LNCAP (cell line): ENCODE data around the gene FGF14.

ENCODE experiments used
- TF ChIP-seq, protein P1 (sequence below): fragments of 450-650 bp; IDR thresholded peaks from 2 replicates; pipeline ENCODE4 v1.5.1; 2017; ENCODE audit warnings: mild to moderate bottlenecking

FGF14 gene

DNA sequence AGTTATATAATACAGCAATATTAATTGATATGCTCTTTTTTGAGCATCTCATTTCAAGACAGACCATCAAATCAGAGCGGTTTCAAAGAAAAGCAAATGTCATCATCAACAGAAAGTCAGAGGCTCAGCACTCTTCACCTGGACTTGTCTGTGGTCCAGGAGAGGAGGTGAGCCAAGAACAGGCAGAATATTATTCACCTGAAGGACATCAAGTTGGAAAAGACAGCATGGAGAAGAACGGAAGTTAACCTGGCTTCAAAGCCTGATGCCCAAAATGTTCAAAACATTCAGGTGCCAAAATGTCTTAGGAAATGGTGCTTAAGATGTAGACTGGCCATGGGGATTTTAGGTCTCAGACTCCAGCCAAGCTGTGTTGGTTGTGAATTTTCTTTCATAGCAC is 40.7 kb downstream of the FGF14 start:
- TF ChIP-seq, protein P1, sequence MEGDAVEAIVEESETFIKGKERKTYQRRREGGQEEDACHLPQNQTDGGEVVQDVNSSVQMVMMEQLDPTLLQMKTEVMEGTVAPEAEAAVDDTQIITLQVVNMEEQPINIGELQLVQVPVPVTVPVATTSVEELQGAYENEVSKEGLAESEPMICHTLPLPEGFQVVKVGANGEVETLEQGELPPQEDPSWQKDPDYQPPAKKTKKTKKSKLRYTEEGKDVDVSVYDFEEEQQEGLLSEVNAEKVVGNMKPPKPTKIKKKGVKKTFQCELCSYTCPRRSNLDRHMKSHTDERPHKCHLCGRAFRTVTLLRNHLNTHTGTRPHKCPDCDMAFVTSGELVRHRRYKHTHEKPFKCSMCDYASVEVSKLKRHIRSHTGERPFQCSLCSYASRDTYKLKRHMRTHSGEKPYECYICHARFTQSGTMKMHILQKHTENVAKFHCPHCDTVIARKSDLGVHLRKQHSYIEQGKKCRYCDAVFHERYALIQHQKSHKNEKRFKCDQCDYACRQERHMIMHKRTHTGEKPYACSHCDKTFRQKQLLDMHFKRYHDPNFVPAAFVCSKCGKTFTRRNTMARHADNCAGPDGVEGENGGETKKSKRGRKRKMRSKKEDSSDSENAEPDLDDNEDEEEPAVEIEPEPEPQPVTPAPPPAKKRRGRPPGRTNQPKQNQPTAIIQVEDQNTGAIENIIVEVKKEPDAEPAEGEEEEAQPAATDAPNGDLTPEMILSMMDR = no peak

DNA sequence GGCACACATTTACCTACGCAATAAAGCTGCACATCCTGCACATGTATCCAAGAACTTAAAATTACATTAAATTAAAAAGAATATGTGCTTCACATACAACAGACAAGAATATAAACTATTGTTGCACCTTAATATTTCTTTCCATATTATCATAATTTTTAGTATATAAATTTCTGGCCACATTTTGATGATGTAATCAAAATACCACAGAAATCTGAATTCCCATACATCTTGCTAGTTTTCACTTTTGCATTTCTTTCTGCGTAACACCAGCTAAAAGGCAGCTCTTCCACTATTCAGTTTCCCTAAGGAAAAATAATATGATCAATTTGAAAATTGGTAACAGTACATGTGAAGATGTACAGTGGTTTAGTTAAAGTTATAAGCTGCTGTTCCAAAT is 42.6 kb downstream of the FGF14 start:
- TF ChIP-seq, protein P1 = no peak

DNA sequence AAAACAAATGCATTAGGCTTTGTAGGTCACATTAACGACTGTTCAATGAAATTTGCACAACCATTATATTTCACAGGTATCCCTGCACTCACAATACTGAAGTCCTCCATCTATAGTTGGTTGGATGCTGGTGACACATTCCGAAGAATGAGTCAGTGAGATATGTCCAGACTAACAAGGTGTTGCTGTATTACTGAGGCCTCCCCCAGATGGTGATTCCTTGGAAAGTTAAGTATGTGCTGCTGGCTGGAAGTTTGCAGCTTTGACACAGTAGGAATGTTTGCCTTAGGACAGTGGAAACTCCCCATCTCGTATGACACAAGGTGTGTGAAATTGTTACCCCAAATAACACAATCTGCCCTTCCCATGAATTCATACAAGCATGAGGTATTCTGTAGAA is 46.6 kb downstream of the FGF14 start:
- TF ChIP-seq, protein P1 = no peak

DNA sequence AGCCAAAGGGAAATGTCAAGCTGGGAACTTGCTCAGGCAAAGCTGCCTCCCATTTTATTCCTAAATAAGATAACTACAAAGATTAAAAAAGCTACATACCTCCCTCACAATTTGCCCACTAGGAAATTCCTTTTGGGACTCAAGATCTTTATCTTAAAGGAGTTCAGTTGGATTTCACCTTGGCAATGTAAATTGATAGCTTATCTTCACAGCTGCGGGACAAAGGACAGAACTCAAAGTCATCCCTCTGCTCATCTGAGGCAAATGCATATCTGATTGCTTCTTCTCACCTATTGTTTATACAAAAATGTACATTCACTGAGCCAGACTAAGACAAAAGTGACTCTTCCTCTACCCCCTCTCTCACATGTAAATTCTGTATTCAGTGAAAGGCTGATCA is 47.8 kb downstream of the FGF14 start:
- TF ChIP-seq, protein P1 = no peak

DNA sequence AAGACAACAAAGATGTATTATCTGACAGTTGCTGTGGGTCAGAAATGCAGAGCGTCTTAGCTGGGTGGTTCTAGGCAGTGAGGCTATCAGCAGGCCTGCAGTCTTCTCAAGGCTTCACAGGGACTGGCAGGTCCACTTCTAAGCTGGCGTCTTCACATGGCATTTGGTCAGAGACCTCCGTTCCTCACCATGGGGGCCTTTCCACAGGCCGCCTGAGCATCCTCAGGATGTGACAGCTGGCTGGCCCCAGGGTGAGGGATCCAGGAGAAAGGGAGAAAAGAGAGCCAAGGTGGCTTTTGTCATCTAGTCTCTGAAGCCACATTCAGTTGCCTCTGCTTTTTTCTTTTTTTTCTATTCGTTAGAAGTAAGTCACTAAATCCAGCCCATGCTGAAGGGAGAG is 50.3 kb downstream of the FGF14 start:
- TF ChIP-seq, protein P1 = no peak

DNA sequence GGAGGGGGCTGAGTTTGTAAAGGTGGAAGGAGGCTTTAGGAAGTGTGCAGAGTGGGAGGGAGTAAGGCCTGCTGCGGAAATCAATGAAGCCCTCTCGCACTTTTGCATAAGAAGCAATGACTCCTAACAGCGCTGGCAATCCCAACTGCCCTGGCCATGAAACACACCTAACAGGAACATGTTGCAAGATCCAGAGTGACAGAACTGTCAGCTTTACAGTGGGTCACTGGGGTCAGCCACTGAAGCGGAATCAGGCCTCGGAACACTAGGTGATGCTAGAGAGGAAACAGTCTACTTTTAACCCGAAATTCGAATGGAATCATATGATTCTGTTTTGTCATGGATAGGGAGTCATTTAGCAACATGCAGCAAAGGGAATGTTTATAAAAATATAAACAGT is 54.4 kb downstream of the FGF14 start:
- TF ChIP-seq, protein P1 = no peak

DNA sequence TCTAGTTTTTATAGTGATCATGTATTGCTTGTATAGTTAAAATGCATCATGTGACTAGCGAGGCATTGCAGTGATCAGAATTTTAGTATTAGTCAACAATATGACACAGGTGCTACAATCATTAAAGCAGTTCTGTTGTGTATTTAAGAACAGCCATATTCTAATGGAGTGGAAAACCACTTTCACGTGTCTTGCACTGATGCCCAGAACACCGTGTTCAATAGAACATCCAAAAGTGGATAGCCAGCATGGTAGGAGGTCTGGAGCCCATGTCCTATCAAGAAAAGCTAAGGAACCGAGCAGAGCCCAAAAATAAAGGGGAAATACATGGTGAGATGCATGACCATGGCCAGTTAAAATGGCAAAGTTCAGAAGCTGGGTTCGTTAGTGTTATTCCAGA is 55.1 kb downstream of the FGF14 start:
- TF ChIP-seq, protein P1 = no peak

DNA sequence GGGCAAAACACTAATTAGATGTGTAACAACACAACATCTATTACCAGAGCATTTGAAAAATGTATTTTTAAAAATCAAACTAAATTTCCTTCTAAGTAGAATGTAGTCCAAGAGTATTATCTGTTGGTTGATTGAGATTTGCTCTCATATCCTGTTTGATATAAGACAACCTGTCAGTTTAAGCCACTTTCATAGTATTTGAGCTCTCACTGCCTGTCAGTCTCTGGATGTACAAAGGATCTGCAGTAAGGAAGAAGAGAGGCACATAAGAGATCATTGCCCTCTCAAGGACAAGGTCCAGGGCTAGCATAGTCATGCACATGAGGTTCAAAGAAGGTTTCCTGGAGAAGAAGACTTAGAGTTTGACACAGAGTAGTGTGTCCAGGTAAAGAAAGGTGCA is 57.4 kb downstream of the FGF14 start:
- TF ChIP-seq, protein P1 = no peak
